ENCODE results near the gene FTCDNL1.

Gene FTCDNL1

GRCh38 chr2:199791326-199791725, 59.7 kb downstream of the FTCDNL1 start:
- DNase-seq (ENCODE audit: low spot score), result no peak

DNA sequence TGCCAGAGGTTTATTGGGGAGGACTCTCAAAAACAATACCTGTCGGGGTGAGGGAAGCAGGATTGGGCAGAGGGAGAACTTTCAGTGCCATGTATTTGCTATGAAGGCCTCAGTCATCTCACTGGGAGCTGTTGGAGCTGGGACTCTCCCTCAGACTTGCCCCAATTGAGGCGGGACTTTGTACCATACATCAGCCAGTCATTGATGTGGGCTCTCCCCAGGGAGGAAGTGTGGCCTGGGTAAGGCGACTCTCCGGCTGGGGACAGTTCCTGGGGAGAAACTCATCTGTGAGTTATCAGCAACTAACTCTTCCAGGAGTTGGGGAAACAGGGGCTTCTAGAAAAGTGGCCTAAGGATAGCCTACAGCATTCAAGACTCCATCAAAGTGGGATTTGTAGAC, 66.5 kb downstream of the FTCDNL1 start:
- DNase-seq (ENCODE audit: low spot score), result no peak

DNA sequence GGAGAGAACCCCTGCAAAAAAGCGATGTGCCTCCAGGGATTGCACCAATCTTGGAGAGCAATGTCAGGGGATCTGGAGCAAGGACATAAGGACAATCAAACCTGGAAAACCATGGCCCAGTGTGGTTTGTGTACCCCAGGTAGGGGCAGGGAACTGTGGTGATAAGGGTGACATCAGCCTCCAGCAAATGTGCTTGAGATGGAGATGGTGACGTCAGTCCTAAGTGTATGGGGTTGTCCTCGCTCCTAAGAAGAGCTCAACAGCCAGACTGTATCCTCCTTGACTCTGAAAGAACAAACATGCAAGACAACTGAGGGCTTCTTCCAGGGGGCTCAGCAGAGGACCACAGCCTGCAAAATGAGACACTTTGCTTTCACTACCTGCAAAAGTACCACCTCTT, 71.4 kb downstream of the FTCDNL1 start:
- DNase-seq (ENCODE audit: low spot score), result no peak

- DNase-seq (ENCODE audit: low spot score), result no peak
Observed at GRCh38 chr2:199778655-199779054, 72.3 kb downstream of the FTCDNL1 start.

- DNase-seq (ENCODE audit: low spot score), result no peak
Observed at GRCh38 chr2:199777916-199778315, 73.1 kb downstream of the FTCDNL1 start.

- no peak for DNase-seq (ENCODE audit: low spot score)
Observed at GRCh38 chr2:199777315-199777714, 73.7 kb downstream of the FTCDNL1 start.

GRCh38 chr2:199775267-199775666, 75.7 kb downstream of the FTCDNL1 start:
- DNase-seq (ENCODE audit: low spot score), result no peak

DNA sequence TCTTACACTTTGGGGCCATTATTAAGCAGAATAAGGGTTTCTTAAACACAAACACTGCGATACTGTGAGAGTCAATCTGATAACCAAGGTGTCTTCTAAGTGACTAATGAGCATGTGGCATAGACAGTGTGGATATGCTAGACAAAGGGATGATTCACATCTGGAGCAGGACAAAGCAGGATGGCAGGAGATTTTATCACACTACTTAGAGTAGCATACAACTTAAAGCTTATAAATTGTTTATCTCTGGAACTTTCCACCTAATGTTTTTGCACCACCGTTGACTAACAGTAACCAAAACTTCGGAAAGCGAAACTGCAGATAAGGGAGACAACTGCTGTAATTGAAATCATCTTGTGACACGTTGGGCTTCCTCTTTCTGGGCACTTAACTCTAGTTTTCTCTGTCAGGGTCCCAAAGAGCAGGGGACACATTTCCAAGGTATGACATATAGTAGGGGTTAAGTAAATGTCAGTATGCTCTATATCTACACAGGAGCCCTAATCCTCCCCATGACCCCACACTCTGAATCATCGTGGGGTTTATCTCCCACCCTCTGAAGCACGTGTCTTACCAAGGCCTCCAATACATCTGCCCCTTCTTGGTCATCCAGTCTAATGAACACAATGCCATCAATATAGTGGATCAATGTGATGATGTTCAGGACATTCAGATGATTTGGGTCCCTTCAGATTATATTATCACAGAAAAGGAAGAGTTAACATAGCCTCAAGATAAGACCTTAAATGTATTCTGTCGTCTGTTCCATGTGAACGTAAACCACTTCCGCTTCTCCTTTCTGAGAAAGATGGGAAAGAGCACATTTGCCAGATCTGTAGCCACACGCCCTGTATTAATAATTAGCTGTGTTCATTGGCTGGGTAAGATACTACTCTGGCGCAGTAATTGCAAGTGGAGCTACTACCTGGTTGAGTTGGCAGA, 78.7 kb downstream of the FTCDNL1 start:
- no peak for DNase-seq (ENCODE audit: low spot score)

GRCh38 chr2:199770716-199771115, 80.3 kb downstream of the FTCDNL1 start:
- DNase-seq (ENCODE audit: low spot score), result no peak

GRCh38 chr2:199765646-199766045, 85.3 kb downstream of the FTCDNL1 start:
- no peak for DNase-seq (ENCODE audit: low spot score)

DNA sequence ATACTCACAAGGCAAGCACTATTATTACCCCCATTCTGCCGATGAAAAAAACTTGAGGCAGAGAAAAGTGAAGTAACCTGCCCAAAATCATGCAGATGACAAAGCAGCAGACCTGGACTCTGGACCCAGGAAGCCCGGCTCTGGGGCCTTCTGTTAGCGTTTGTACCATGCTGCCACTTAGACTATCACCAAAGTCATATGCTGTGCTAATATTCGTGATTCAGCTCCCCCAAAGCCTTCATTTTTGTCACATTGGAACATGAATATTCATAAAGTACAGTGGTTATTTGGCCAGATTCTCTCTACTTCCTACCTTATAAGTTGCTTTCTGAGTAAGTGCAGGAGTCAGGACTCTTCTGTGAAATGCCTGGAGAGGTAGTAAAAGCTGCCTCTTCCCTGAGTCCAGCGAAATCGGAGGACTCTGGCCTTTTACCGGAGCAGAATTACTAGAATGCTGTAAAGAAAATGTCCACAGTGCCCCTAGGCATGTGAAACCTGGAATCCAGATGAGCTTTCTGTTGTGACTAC, 86.7 kb downstream of the FTCDNL1 start:
- no peak for DNase-seq (ENCODE audit: low spot score)

DNA sequence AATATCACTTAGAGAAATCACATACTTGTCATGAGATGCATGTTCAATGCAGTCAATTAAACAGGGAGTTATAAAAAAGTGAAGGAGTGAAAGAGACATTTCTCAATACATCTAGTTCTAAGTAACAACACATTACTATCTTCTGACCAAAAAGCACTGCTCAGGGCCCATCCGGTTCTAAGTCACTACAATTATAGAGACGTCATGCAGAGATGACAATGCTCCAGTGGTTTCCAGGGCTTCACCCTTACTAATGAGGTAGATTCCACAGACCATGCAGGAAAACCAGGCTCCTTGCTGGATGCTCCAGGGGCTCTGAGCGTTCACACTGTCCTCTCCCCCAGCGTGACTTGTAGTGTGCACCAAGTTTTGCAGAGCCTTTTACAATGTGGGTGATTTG, 88.0 kb downstream of the FTCDNL1 start:
- no peak for DNase-seq (ENCODE audit: low spot score)

DNA sequence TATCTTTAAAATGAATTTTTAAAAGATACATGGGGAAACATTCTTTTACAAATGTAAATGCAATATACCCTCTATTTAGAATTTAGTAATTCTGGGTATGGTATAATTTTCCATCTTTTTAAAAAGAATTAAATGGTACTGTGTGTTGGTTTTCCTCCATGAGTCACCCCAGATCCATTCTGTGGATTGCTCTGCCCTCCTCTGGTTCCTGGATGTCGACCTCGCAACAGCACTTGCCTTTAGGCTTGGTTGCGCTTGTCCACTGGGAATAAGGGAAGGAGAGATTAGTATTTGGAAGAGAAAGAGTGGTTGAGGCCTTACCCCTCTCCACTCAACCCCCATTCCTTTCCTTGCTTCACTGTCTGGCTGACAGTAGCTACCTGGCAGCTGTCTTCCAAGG, 90.4 kb downstream of the FTCDNL1 start:
- no peak for DNase-seq (ENCODE audit: low spot score)

DNA sequence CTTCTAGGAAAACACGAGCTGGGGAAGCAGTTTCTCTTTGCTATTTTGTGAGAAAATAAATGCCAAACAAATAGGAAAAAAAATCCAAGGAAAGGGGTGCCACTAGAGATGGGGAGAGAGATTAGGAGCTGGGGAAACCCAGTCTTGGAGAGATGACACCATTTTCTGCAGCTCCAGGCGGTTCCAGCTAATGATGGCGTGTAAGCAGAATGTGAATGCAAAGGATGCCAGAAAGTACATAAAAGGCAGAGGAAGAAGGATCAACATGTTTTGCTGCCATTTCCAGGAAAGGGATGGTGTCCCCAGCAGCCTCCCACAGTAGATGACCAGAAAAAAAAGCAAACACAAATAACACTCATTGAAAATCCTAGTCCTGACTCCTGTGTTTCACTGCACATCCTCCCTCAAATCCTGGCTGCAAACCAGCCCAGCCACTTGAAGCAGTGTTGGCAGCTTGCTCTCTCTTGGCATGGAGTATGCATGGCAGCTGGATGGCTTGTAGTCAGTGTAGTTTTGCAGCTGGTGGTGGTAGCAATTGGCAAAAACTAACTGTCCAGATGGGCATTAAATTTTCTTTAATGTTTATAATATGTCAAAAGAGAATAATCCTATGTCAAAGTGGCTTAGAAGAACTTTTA, 93.6 kb downstream of the FTCDNL1 start:
- DNase-seq (ENCODE audit: low spot score), result no peak

DNA sequence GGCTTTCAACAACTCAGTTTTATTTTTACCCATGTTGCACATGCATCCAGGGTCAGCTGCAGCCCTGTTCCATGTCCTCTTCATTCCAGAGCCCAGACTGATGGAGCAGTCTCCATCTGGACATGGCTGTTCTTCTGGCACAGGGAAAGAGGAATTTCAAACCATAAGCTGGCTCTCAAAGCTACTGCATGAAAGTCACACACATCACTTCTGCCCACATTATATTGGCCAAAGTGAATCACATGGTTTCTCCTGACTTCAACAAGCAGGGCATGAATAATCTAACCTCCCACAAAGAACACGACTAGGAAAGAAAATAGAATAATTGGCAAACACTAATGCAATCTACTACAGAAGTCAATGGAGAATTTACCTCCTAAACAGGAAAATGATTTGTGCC, 94.2 kb downstream of the FTCDNL1 start:
- DNase-seq (ENCODE audit: low spot score), result no peak

DNA sequence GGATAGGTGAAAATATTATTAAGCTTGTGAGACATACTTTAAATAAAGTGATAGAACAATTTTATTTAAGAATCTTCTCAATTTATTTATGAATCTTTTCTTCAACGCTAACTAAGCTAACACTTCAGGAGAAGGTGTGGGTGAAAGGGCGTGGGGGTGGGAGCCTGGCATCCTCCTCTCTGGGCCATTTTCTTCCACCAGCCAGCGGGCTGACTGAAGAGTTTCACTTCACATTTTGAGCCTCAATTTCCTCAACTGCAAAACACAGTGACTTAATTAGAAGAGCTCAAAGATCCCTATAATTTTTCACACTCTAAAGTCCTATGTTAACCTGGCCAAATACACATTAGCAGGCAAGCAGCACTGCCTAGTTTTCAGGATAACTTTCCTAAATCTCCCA, 94.8 kb downstream of the FTCDNL1 start:
- no peak for DNase-seq (ENCODE audit: low spot score)

DNA sequence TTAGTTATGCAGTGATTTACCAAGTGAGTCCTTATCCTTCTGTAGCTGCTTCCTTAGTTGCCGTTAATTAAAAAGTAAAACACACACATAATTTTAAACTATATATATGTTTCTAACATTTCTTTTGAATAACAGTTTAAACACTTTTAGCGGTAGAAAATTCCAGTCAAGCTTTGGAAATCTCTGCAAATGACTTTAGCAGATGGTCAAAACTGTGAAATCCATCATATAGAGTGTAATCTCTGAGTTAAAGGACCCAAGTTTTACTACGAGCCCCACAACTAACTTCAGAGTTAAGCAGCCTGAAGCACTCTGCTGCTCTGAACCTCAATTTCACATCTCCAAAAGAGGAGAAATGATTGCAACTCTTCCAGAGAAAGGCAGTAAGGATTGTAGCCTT, 96.2 kb downstream of the FTCDNL1 start:
- DNase-seq (ENCODE audit: low spot score), result no peak

DNA sequence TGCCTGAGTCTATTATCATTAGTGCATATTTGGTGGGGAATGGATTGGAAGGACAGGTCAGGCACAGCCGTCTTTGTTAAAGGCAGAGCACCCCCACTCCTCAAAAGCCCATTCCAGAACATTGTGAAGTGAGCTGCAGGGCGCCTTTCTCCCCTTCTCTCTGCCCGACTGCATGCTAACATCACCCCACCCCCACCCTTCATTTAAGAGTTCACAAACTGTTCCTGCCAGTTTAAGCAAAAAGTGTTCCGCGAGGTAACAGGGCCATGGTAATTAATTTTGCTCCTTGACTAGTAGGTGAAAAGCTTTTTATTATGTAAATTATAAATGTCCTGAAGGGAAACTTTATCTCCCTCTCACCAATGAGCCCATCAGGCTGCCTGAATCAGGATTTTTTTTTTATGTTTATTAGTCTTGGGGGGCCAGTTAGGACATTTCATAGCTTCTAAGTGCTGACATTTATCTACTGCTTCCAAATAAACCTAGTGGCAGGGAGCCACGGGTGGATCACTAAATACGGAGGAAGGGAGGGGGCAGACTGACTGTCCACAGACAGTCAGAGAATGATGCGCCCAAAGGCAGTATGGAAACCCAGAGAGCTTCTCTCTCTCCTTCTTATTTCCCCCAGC, 99.4 kb downstream of the FTCDNL1 start:
- DNase-seq (ENCODE audit: low spot score), result no peak

GRCh38 chr2:199749571-199749970, 101.4 kb downstream of the FTCDNL1 start:
- no peak for DNase-seq (ENCODE audit: low spot score)

DNA sequence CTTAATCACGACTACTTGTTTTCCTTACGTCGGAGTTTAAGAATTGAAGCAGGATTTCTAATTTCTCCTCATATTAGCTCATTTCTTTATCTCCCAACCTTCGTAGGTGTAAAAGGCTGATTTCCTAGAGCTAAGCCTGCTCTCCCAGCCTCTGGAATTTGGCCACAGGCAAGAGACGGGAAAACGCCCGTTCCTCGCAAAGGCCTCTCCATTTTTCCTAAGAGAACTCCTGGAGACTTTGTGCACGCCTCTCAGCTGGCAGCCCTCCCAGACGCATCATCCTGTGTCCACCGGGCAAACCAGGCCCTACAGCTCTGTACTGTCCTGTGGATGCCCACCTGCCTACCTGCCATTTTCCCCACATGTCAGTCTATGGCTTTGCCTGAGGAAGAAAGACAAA, 106.3 kb downstream of the FTCDNL1 start:
- no peak for DNase-seq (ENCODE audit: low spot score)

- DNase-seq (ENCODE audit: low spot score), result no peak
Observed at GRCh38 chr2:199744260-199744659, 106.7 kb downstream of the FTCDNL1 start.

- no peak for DNase-seq (ENCODE audit: low spot score)
Observed at GRCh38 chr2:199743415-199744120, 107.4 kb downstream of the FTCDNL1 start.

Measured in ecto neural progenitor cell (in vitro differentiated cells).